GM23338 (cell line): ENCODE measurements around the gene NEU4. TPM values are rescaled to one million over a fixed set of nuclear protein-coding genes. Genes with fewer than 3 reads are reported as not detected.

ENCODE experiments used
- ATAC-seq: fragments of 200-7000 bp; cut with Tn5 transposase; 3 replicates; pipeline ENCODE4 v1.9.1; 2020
- DNase-seq: peaks from one replicate; pipeline ENCODE4 v3.0.0-alpha.2; 2015; ENCODE audit warnings: low spot score
- H2AFZ ChIP-seq: fragments of 200-600 bp; sonication (generic); 2 replicates; pipeline ENCODE4 v1.8.0; 2016; ENCODE audit warnings: antibody characterized with exemption, mild to moderate bottlenecking, moderate library complexity
- H3F3A ChIP-seq: fragments of 200-600 bp; sonication (generic); replicated peaks from 2 replicates; pipeline ENCODE4 v1.8.0; 2017; ENCODE audit warnings: antibody characterized with exemption, mixed run types, low read depth
- H3K27ac ChIP-seq: fragments of 200-600 bp; sonication (generic); 2 replicates; pipeline ENCODE4 v1.6.1; 2016; ENCODE audit warnings: low read depth
- H3K27me3 ChIP-seq: fragments of 200-600 bp; sonication (generic); 2 replicates; pipeline ENCODE4 v1.8.0; 2016; ENCODE audit warnings: mild to moderate bottlenecking, mixed run types, moderate library complexity; ENCODE audit not compliant: insufficient read depth
- H3K36me3 ChIP-seq: fragments of 200-600 bp; sonication (generic); 2 replicates; pipeline ENCODE4 v1.8.0; 2016; ENCODE audit warnings: mild to moderate bottlenecking; ENCODE audit not compliant: insufficient read depth
- H3K4me1 ChIP-seq: fragments of 200-600 bp; sonication (generic); 2 replicates; pipeline ENCODE4 v1.8.0; 2016; ENCODE audit warnings: mild to moderate bottlenecking, moderate library complexity; ENCODE audit not compliant: insufficient read depth
- H3K4me2 ChIP-seq: fragments of 200-600 bp; sonication (generic); 2 replicates; pipeline ENCODE4 v1.7.1; 2017; ENCODE audit warnings: mixed run types
- H3K4me3 ChIP-seq: fragments of 200-600 bp; sonication (generic); 2 replicates; pipeline ENCODE4 v1.6.1; 2016; ENCODE audit warnings: mixed run types
- H3K79me2 ChIP-seq: fragments of 200-600 bp; sonication (generic); replicated peaks from 2 replicates; pipeline ENCODE4 v1.8.0; 2017; ENCODE audit warnings: mild to moderate bottlenecking; ENCODE audit not compliant: insufficient read depth
- H3K9me2 ChIP-seq: fragments of 200-600 bp; sonication (generic); 2 replicates; pipeline ENCODE4 v1.8.0; 2017; ENCODE audit not compliant: insufficient read depth
- H4K20me1 ChIP-seq: fragments of 200-600 bp; sonication (generic); replicated peaks from 2 replicates; pipeline ENCODE4 v1.8.0; 2017; ENCODE audit warnings: mild to moderate bottlenecking; ENCODE audit not compliant: insufficient read depth
- H3K27ac Mint-ChIP-seq: 2 replicates; pipeline ENCODE4 v1.8.0; 2020; ENCODE audit warnings: inconsistent platforms, mild to moderate bottlenecking, moderate library complexity, mixed read lengths
- H3K27me3 Mint-ChIP-seq: 3 replicates; pipeline ENCODE4 v1.8.0; 2022; ENCODE audit warnings: low read depth, mild to moderate bottlenecking, moderate library complexity, mixed read lengths, inconsistent platforms; ENCODE audit not compliant: insufficient read depth, poor library complexity
- H3K36me3 Mint-ChIP-seq: 3 replicates; pipeline ENCODE4 v1.8.0; 2021; ENCODE audit warnings: low read depth, mild to moderate bottlenecking, inconsistent platforms, moderate library complexity, mixed read lengths
- H3K4me1 Mint-ChIP-seq: 3 replicates; pipeline ENCODE4 v1.8.0; 2020; ENCODE audit warnings: mild to moderate bottlenecking, inconsistent platforms, mixed read lengths
- H3K4me3 Mint-ChIP-seq: 3 replicates; pipeline ENCODE4 v1.8.0; 2021; ENCODE audit warnings: moderate library complexity, mild to moderate bottlenecking, inconsistent platforms, mixed read lengths
- H3K9me3 Mint-ChIP-seq: 3 replicates; pipeline ENCODE4 v1.8.0; 2020; ENCODE audit warnings: moderate library complexity, mild to moderate bottlenecking, inconsistent platforms, mixed read lengths
- CREB1 ChIP-seq: fragments of 250-450 bp; sonication (Bioruptor Pico); IDR thresholded peaks from 2 replicates; pipeline ENCODE4 v1.5.0; 2020; ENCODE audit warnings: low read depth, mild to moderate bottlenecking, moderate library complexity
- EZH2phosphoT487 ChIP-seq: fragments of 200-600 bp; sonication (generic); IDR thresholded peaks from one replicate; pipeline ENCODE4 v1.8.1; 2018; ENCODE audit warnings: antibody characterized with exemption; ENCODE audit not compliant: unreplicated experiment
- JUNB ChIP-seq: IDR thresholded peaks from one replicate; pipeline ENCODE4 v1.6.1; 2016; ENCODE audit warnings: antibody characterized with exemption; ENCODE audit not compliant: unreplicated experiment
- NANOG ChIP-seq: IDR thresholded peaks from 2 replicates; pipeline ENCODE4 v1.6.1; 2016; ENCODE audit warnings: antibody characterized with exemption, borderline replicate concordance
- POLR2AphosphoS5 ChIP-seq: IDR thresholded peaks from 2 replicates; pipeline ENCODE4 v1.6.1; 2016; ENCODE audit warnings: antibody characterized with exemption, low read depth
- STAT1 ChIP-seq: IDR thresholded peaks from one replicate; pipeline ENCODE4 v1.6.1; 2016; ENCODE audit warnings: antibody characterized with exemption; ENCODE audit not compliant: unreplicated experiment
- ZNF114 ChIP-seq: fragments of 250-450 bp; sonication (Bioruptor Pico); IDR thresholded peaks from 2 replicates; pipeline ENCODE4 v1.5.0; 2020; ENCODE audit warnings: mild to moderate bottlenecking, moderate library complexity
- ZNF331 ChIP-seq: fragments of 250-450 bp; sonication (Bioruptor Pico); IDR thresholded peaks from 2 replicates; pipeline ENCODE4 v1.5.0; 2020; ENCODE audit warnings: low read depth, mild to moderate bottlenecking, moderate library complexity
- ZNF462 ChIP-seq: fragments of 250-450 bp; sonication (Bioruptor Pico); IDR thresholded peaks from 2 replicates; pipeline ENCODE4 v1.5.0; 2020; ENCODE audit warnings: mild to moderate bottlenecking, moderate library complexity
- polyA plus RNA-seq: library from polyadenylated mRNA; unstranded; fragments of >200 nt; fragmentation: Nextera tagmentation; extraction: Ambion mirVana; gene quantifications from 2 replicates; pipeline ENCODE4 v1.2.1, GENCODE V29; 2016
- total RNA-seq: library from RNA; depleted of rRNA; stranded (reverse); fragments of >200 nt; shearing (Covaris generic); gene quantifications from 2 replicates; pipeline ENCODE4 v1.2.3, GENCODE V29; 2014
- TF ChIP-seq, protein P1 (sequence below): IDR thresholded peaks from 2 replicates; pipeline ENCODE4 v1.6.1; 2016; ENCODE audit warnings: antibody characterized with exemption
- TF ChIP-seq, protein P2 (sequence below), 2 experiments: fragments of 200-600 bp in 1 of 2; sonication (generic) in 1 of 2; conservative IDR thresholded peaks; 2 replicates each; pipeline versions ENCODE4 v1.5.1 to v1.6.1; 2016 to 2017; ENCODE audit warnings: antibody characterized with exemption in 2 of 2, low read depth in 2 of 2, mild to moderate bottlenecking in 2 of 2, moderate library complexity in 1 of 2

Gene NEU4
- total and polyA plus RNA-seq, 2 experiments from 2014 or later: 0.29 to 1.2 TPM

DNA sequence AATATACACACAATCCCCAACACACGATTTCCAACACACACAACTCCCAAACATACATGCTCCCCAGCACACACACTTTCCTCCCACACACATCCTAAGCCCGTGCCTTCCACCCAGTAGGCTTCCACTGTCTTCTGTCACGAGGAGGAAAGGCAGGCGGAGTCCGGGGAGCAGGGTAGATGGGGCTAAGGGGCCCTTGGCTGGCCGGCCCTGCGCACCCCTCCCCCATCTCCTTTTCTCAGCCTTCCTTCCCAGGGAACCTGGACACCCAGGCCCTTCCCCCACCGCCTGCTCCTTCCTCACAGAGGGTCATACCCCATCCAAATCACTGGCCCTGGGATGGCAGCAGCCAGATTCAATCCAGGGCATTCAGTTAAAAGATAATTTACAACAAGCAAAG, 53.1 kb downstream of the NEU4 start (continued):
- TF ChIP-seq, protein P1, sequence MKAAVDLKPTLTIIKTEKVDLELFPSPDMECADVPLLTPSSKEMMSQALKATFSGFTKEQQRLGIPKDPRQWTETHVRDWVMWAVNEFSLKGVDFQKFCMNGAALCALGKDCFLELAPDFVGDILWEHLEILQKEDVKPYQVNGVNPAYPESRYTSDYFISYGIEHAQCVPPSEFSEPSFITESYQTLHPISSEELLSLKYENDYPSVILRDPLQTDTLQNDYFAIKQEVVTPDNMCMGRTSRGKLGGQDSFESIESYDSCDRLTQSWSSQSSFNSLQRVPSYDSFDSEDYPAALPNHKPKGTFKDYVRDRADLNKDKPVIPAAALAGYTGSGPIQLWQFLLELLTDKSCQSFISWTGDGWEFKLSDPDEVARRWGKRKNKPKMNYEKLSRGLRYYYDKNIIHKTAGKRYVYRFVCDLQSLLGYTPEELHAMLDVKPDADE: no peak
- TF ChIP-seq NANOG (no peak), EZH2phosphoT487 (no peak), STAT1 (no peak), ZNF331 (no peak), JUNB (no peak)

DNA sequence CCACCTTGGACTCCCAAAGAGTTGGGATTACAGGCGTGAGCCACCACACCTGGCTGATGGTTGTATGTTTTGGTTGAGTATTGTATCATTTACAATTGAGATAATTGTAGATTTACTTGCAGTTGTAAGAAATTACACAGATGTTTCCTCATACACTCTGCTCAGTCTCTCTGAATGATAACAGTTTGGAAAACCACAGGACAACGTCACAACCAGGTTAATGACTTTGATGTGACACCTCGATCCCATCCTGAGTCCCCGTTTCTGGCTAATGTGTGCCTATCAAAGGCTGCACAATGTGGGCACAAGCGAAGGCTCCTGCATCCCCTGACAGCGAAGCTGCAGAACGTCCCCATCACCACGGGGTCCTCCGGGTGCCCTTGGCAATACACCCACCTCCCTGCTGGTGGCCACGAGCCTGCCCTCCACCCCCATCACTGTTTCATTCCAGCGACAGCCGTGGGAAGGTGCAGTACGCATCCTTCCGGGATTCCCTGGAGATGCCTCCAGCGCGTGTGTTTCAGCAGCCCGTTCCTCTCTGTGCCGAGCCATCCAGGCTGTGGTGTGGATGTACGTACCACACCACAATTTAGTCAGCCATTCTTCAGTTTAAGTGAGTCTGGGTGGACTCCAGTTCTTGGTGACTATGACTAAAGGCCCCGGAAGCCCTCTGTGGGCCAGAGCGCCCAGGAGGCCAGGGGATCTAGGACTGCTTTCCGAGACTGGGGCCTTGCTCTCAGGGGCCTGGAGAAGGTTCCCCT, 54.0 kb downstream of the NEU4 start:
- peaks cover 13% of the 10 kb centered on the region; the same call in 1 of the 2 replicates for H3F3A ChIP-seq
- H3K4me3 ChIP-seq: no peak overlapping the region
- H3K27me3 ChIP-seq: no peaks in the 10 kb centered on the region
- no peaks in the 10 kb centered on the region for H3K9me2 ChIP-seq
- no peak overlapping the region for H3K27ac ChIP-seq
- H3K4me2 ChIP-seq: no peak overlapping the region
- Mint-ChIP-seq H3K36me3 (no peaks in the 10 kb centered on the region; the same call in 2 of the 3 replicates), H3K27me3 (peaks cover 22% of the 10 kb centered on the region), H3K4me1 (peaks cover 29% of the 10 kb centered on the region), H3K4me3 (no peak overlapping the region), H3K27ac (no peak overlapping the region), H3K9me3 (peaks cover 5% of the 10 kb centered on the region)
- H3K4me1 ChIP-seq: peaks cover 7% of the 10 kb centered on the region; the same call in 1 of the 2 replicates
- H3K36me3 ChIP-seq: no peaks in the 10 kb centered on the region
- H2AFZ ChIP-seq: peak overlapping the region; percentile 84
- no peak for DNase-seq
- no peak for ATAC-seq
- no peaks in the 10 kb centered on the region for H3K79me2 ChIP-seq
- no peaks in the 10 kb centered on the region for H4K20me1 ChIP-seq
- TF ChIP-seq ZNF331 (no peak), NANOG (no peak), CREB1 (CRISPR knock-in tag) (no peak), ZNF114 (CRISPR knock-in tag) (no peak), ZNF462 (no peak), EZH2phosphoT487 (no peak), STAT1 (no peak), POLR2AphosphoS5 (no peak), JUNB (no peak)
- TF ChIP-seq, protein P2, sequence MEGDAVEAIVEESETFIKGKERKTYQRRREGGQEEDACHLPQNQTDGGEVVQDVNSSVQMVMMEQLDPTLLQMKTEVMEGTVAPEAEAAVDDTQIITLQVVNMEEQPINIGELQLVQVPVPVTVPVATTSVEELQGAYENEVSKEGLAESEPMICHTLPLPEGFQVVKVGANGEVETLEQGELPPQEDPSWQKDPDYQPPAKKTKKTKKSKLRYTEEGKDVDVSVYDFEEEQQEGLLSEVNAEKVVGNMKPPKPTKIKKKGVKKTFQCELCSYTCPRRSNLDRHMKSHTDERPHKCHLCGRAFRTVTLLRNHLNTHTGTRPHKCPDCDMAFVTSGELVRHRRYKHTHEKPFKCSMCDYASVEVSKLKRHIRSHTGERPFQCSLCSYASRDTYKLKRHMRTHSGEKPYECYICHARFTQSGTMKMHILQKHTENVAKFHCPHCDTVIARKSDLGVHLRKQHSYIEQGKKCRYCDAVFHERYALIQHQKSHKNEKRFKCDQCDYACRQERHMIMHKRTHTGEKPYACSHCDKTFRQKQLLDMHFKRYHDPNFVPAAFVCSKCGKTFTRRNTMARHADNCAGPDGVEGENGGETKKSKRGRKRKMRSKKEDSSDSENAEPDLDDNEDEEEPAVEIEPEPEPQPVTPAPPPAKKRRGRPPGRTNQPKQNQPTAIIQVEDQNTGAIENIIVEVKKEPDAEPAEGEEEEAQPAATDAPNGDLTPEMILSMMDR (conservative IDR thresholded peaks at IDR 0.05; ENCODE audit: low read depth in 2 of 2): no peak
- TF ChIP-seq, protein P1: no peak
